WI38 (cell line): ENCODE results near the gene NR3C2.

ENCODE experiments used
- H3K4me3 ChIP-seq: 2 replicates; pipeline ENCODE4 v1.5.1; 2011; ENCODE audit warnings: low read depth, mild to moderate bottlenecking, control low read depth, low read length
- TF ChIP-seq, protein P1 (sequence below): IDR thresholded peaks from 2 replicates; pipeline ENCODE4 v1.5.1; 2012; ENCODE audit warnings: low read depth, mild to moderate bottlenecking, control low read depth, low read length

The NR3C2 gene

DNA sequence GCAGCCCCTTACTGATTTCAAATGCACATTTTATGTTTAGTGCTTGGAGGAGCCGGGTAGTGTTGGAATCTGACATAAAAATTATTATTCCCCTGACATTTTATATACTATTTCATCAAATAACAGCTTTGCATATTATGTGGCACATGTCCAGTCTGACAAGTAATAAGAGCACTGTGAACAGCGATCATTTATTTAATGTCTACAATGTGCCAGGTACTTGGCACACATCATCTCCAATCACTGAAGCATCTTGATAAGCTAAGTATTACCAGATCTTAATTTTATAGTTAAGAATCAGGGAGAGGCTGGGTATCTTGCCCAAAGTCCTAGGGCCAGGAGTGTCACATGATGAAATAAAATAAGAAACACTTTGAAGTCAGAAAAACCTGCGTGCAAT lies 197.2 kb downstream of the NR3C2 start:
- TF ChIP-seq, protein P1, sequence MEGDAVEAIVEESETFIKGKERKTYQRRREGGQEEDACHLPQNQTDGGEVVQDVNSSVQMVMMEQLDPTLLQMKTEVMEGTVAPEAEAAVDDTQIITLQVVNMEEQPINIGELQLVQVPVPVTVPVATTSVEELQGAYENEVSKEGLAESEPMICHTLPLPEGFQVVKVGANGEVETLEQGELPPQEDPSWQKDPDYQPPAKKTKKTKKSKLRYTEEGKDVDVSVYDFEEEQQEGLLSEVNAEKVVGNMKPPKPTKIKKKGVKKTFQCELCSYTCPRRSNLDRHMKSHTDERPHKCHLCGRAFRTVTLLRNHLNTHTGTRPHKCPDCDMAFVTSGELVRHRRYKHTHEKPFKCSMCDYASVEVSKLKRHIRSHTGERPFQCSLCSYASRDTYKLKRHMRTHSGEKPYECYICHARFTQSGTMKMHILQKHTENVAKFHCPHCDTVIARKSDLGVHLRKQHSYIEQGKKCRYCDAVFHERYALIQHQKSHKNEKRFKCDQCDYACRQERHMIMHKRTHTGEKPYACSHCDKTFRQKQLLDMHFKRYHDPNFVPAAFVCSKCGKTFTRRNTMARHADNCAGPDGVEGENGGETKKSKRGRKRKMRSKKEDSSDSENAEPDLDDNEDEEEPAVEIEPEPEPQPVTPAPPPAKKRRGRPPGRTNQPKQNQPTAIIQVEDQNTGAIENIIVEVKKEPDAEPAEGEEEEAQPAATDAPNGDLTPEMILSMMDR: no peak
- no peak overlapping the region for H3K4me3 ChIP-seq

- no peak overlapping the region for H3K4me3 ChIP-seq
- TF ChIP-seq, protein P1: no peak
Measured at GRCh38 chr4:148243837-148244236, 198.4 kb downstream of the NR3C2 start.

DNA sequence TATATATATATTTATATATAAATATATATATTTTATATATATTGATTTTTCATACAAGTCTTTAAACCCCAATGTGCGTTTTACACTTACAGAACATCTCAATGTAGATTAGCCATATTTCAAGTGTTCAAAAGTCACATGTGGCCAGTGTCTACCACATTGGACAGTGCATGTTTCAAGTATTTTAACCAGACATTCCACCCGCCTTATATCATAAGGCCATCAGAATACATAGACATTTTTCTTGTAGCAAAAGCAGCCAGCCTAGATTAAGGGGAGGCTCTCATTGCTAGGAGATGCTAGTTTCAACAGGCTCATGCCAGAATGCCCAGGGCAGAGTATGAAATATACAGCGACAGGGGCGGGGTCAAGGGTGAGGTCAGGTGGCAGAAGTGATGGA lies 202.0 kb downstream of the NR3C2 start:
- H3K4me3 ChIP-seq: no peak overlapping the region
- TF ChIP-seq, protein P1: no peak

- TF ChIP-seq, protein P1: no peak
Measured at GRCh38 chr4:148239494-148239985, 202.7 kb downstream of the NR3C2 start.

DNA sequence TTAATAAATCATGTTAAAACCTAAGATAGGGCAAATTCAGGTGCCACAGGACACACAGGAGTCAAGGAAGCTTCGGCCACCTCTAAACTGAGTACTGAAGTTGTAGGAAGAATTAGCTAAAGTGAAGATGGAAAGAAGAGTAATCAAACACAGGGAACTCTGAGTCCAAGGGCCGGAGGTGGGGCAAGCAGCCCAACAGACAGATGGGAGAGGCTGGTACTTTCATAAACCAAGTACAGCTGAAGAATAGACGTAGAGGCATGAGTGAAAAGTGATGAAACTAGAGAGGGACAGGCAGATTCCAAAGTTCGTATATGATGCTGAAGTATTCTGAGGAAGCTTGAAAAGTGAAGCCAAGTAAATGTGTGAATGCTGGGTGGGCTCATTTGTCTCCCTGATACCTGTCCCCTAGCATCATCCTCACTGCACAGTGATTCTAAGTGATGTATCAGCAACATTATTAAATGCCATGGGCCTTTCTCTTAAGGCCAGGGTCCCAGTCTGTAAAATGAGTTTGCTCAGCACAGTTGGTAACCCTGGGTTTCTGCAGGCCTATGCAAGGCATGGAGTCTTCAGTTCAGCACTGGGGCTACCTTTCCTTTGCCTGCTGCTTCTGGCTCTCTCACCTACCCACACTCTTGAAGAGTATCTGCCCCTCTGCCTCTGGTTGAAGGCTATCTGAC lies 203.3 kb downstream of the NR3C2 start:
- H3K4me3 ChIP-seq: no peak overlapping the region
- TF ChIP-seq, protein P1: no peak

More at GRCh38 chr4:148239494-148239985, 202.7 kb downstream of the NR3C2 start:
- no peak overlapping the region for H3K4me3 ChIP-seq

DNA sequence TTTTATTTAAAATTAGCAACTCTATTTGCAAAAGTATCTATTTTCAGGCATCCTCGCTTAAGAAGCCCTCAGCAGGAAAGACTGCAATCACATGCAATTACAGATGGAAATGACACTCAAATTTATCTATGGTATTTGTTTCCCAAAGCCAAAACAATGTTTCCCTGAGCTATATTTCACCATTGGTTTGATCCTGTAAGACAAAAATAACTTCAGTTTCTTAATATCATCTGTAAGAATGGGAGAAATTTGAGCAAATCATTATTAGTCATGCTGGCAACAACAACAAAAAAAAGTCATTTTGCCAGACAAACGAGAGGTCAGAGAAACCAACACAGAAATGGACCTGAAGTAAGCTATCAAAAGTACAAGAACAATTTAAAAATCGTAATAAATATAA lies 204.1 kb downstream of the NR3C2 start:
- TF ChIP-seq, protein P1: no peak

DNA sequence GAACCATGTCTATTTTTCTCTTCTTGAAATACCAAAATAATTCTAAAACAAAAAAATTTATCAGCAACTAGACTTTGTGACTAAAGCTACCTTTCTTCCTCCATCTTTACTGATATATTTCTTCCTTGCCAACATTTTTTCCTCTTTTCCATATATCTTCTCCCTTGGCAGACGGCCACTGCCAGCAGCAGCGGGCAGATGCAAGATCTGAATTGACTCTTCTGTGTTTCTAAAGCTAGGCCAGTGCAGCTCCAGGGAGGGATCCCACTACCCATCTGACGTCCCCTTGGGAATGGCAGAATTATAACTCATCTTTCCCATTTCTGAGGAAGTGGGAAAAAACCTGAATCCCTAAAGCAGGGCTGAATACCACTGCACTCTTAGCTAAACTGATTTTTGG lies 206.4 kb downstream of the NR3C2 start:
- H3K4me3 ChIP-seq: no peak overlapping the region
- TF ChIP-seq, protein P1: no peak

More for the DNA sequence above, 204.1 kb downstream of the NR3C2 start:
- H3K4me3 ChIP-seq: no peak overlapping the region
